Measurements from ENCODE around the gene ACER3.
A peak's percentile ranks its signal among the peaks of the same experiment; 100 is the strongest.

ACER3 gene

GRCh38 chr11:76978239-76978638 lies 117.5 kb downstream of the ACER3 start:
- H3K4me3 Mint-ChIP-seq, result no peak overlapping the region
- TF ChIP-seq, protein P1, sequence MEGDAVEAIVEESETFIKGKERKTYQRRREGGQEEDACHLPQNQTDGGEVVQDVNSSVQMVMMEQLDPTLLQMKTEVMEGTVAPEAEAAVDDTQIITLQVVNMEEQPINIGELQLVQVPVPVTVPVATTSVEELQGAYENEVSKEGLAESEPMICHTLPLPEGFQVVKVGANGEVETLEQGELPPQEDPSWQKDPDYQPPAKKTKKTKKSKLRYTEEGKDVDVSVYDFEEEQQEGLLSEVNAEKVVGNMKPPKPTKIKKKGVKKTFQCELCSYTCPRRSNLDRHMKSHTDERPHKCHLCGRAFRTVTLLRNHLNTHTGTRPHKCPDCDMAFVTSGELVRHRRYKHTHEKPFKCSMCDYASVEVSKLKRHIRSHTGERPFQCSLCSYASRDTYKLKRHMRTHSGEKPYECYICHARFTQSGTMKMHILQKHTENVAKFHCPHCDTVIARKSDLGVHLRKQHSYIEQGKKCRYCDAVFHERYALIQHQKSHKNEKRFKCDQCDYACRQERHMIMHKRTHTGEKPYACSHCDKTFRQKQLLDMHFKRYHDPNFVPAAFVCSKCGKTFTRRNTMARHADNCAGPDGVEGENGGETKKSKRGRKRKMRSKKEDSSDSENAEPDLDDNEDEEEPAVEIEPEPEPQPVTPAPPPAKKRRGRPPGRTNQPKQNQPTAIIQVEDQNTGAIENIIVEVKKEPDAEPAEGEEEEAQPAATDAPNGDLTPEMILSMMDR (IDR thresholded peaks at IDR 0.05; ENCODE audit: unreplicated experiment in 3 of 3), result no peak
- H3K27me3 Mint-ChIP-seq (ENCODE audit: low read depth), result no peaks in the 10 kb centered on the region
- no peaks in the 10 kb centered on the region for H3K4me1 Mint-ChIP-seq
- H3K27ac Mint-ChIP-seq, result no peak overlapping the region
- H3K9me3 Mint-ChIP-seq, result no peaks in the 10 kb centered on the region
- H3K36me3 Mint-ChIP-seq (ENCODE audit: low read depth), result peaks cover 3% of the 10 kb centered on the region

GRCh38 chr11:76978818-76979217 lies 118.1 kb downstream of the ACER3 start:
- no peaks in the 10 kb centered on the region for H3K4me1 Mint-ChIP-seq
- no peaks in the 10 kb centered on the region for H3K27me3 Mint-ChIP-seq (ENCODE audit: low read depth)
- no peaks in the 10 kb centered on the region for H3K9me3 Mint-ChIP-seq
- TF ChIP-seq, protein P1 (IDR thresholded peaks at IDR 0.05; ENCODE audit: unreplicated experiment in 3 of 3), result no peak
- H3K36me3 Mint-ChIP-seq (ENCODE audit: low read depth), result peaks cover 3% of the 10 kb centered on the region
- no peak overlapping the region for H3K4me3 Mint-ChIP-seq
- H3K27ac Mint-ChIP-seq, result no peak overlapping the region

GRCh38 chr11:76980196-76980595 lies 119.5 kb downstream of the ACER3 start:
- no peaks in the 10 kb centered on the region for H3K27me3 Mint-ChIP-seq (ENCODE audit: low read depth)
- no peaks in the 10 kb centered on the region for H3K36me3 Mint-ChIP-seq (ENCODE audit: low read depth)
- H3K4me1 Mint-ChIP-seq, result no peaks in the 10 kb centered on the region
- H3K27ac Mint-ChIP-seq, result no peak overlapping the region
- TF ChIP-seq, protein P1 (IDR thresholded peaks at IDR 0.05; ENCODE audit: unreplicated experiment in 3 of 3), result no peak
- H3K9me3 Mint-ChIP-seq, result no peaks in the 10 kb centered on the region
- no peak overlapping the region for H3K4me3 Mint-ChIP-seq

- Mint-ChIP-seq H3K9me3 (no peaks in the 10 kb centered on the region), H3K4me1 (no peaks in the 10 kb centered on the region), H3K36me3 (ENCODE audit: low read depth) (peaks cover 3% of the 10 kb centered on the region), H3K27me3 (ENCODE audit: low read depth) (no peaks in the 10 kb centered on the region), H3K27ac (no peak overlapping the region), H3K4me3 (no peak overlapping the region)
- TF ChIP-seq, protein P1 (IDR thresholded peaks at IDR 0.05; ENCODE audit: unreplicated experiment in 3 of 3), result no peak
These were observed 124.0 kb downstream of the ACER3 start for GRCh38 chr11:76984743-76985142.

GRCh38 chr11:76987203-76987602 lies 126.5 kb downstream of the ACER3 start:
- Mint-ChIP-seq H3K27ac (no peak overlapping the region), H3K36me3 (ENCODE audit: low read depth) (peaks cover 3% of the 10 kb centered on the region), H3K9me3 (no peaks in the 10 kb centered on the region), H3K4me3 (no peak overlapping the region), H3K27me3 (ENCODE audit: low read depth) (no peaks in the 10 kb centered on the region), H3K4me1 (no peaks in the 10 kb centered on the region)
- TF ChIP-seq, protein P1 (IDR thresholded peaks at IDR 0.05; ENCODE audit: unreplicated experiment in 3 of 3), result no peak

DNA sequence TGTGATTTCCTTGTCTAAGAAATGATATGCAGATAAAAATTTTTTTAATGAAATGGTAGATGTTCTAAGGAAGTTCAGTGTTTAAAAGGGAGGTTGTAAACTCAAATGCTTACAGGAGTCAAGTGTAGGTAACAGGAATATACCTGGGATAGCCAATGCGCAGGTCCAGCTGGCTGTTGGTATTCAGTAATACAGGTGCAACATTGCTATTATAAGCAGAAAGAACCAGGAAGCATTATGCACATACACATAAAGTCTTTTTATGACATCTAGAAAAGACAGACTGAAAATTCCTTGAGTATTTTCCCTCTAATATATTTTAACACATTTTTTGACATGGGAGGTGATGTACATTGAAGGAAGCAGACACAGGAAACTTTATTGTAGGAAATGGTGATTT lies 129.9 kb downstream of the ACER3 start:
- TF ChIP-seq, protein P1 (IDR thresholded peaks at IDR 0.05; ENCODE audit: unreplicated experiment in 3 of 3), result no peak
- no peaks in the 10 kb centered on the region for H3K4me1 Mint-ChIP-seq
- H3K27me3 Mint-ChIP-seq (ENCODE audit: low read depth), result no peaks in the 10 kb centered on the region

More for the DNA sequence above, 129.9 kb downstream of the ACER3 start:
- Mint-ChIP-seq H3K4me3 (no peak overlapping the region), H3K9me3 (no peaks in the 10 kb centered on the region), H3K36me3 (ENCODE audit: low read depth) (peaks cover 3% of the 10 kb centered on the region), H3K27ac (peak overlapping the region in 1 of 3 experiments; percentile 47)

All from nephron (organoid).